ENCODE measurements around the gene KCNAB1.

DNA sequence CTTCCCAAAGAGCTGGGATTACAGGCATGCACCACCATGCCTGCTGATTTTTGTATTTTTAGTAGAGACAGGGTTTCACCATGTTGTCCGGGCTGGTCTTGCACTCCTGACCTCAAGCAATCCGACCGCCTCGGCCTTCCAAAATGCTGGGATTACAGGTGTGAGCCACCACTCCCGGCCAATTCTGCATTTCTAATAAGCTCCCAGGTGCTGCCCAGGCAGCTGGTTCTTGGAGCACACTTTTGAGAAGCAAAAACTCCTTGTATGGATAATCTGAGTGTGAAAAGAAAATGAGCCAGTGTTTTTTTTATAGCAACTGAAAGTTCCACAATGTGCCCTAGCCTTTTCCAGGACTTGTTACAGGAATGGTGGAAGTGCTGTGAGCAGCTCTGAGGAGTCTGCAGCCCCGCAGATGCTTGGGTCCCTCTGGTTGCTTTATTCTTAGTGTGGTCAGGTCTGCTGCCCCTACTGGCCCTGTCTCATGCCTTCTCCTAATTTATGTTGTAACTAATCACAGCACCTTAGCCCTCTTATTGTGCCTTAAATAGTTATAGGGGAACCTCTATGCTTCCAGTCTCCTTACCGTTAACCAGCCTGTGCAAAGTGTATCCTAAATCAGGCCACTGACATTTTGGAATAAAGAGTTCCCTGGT is 13.5 kb upstream of the KCNAB1 start:
- no peak for TF ChIP-seq RAD21 (IDR thresholded peaks at IDR 0.05)
- no peak for TF ChIP-seq YY1 (IDR thresholded peaks at IDR 0.05)
- no peak for TF ChIP-seq GABPA (IDR thresholded peaks at IDR 0.05 in 1 of 2, conservative IDR thresholded peaks at IDR 0.05 in 1 of 2)
- TF ChIP-seq, protein P1, sequence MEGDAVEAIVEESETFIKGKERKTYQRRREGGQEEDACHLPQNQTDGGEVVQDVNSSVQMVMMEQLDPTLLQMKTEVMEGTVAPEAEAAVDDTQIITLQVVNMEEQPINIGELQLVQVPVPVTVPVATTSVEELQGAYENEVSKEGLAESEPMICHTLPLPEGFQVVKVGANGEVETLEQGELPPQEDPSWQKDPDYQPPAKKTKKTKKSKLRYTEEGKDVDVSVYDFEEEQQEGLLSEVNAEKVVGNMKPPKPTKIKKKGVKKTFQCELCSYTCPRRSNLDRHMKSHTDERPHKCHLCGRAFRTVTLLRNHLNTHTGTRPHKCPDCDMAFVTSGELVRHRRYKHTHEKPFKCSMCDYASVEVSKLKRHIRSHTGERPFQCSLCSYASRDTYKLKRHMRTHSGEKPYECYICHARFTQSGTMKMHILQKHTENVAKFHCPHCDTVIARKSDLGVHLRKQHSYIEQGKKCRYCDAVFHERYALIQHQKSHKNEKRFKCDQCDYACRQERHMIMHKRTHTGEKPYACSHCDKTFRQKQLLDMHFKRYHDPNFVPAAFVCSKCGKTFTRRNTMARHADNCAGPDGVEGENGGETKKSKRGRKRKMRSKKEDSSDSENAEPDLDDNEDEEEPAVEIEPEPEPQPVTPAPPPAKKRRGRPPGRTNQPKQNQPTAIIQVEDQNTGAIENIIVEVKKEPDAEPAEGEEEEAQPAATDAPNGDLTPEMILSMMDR (IDR thresholded peaks at IDR 0.05; ENCODE audit: low read depth, low read length, missing input control), result no peak
- TF ChIP-seq, protein P2, sequence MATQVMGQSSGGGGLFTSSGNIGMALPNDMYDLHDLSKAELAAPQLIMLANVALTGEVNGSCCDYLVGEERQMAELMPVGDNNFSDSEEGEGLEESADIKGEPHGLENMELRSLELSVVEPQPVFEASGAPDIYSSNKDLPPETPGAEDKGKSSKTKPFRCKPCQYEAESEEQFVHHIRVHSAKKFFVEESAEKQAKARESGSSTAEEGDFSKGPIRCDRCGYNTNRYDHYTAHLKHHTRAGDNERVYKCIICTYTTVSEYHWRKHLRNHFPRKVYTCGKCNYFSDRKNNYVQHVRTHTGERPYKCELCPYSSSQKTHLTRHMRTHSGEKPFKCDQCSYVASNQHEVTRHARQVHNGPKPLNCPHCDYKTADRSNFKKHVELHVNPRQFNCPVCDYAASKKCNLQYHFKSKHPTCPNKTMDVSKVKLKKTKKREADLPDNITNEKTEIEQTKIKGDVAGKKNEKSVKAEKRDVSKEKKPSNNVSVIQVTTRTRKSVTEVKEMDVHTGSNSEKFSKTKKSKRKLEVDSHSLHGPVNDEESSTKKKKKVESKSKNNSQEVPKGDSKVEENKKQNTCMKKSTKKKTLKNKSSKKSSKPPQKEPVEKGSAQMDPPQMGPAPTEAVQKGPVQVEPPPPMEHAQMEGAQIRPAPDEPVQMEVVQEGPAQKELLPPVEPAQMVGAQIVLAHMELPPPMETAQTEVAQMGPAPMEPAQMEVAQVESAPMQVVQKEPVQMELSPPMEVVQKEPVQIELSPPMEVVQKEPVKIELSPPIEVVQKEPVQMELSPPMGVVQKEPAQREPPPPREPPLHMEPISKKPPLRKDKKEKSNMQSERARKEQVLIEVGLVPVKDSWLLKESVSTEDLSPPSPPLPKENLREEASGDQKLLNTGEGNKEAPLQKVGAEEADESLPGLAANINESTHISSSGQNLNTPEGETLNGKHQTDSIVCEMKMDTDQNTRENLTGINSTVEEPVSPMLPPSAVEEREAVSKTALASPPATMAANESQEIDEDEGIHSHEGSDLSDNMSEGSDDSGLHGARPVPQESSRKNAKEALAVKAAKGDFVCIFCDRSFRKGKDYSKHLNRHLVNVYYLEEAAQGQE (IDR thresholded peaks at IDR 0.05), result no peak
- TF ChIP-seq, protein P3, sequence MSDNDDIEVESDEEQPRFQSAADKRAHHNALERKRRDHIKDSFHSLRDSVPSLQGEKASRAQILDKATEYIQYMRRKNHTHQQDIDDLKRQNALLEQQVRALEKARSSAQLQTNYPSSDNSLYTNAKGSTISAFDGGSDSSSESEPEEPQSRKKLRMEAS (IDR thresholded peaks at IDR 0.05), result no peak
- TF ChIP-seq TAF1 (conservative IDR thresholded peaks at IDR 0.05), result no peak
- TF ChIP-seq SP1 (IDR thresholded peaks at IDR 0.05), result no peak
- TF ChIP-seq NR2F2 (IDR thresholded peaks at IDR 0.05), result no peak
- TF ChIP-seq, protein P4, sequence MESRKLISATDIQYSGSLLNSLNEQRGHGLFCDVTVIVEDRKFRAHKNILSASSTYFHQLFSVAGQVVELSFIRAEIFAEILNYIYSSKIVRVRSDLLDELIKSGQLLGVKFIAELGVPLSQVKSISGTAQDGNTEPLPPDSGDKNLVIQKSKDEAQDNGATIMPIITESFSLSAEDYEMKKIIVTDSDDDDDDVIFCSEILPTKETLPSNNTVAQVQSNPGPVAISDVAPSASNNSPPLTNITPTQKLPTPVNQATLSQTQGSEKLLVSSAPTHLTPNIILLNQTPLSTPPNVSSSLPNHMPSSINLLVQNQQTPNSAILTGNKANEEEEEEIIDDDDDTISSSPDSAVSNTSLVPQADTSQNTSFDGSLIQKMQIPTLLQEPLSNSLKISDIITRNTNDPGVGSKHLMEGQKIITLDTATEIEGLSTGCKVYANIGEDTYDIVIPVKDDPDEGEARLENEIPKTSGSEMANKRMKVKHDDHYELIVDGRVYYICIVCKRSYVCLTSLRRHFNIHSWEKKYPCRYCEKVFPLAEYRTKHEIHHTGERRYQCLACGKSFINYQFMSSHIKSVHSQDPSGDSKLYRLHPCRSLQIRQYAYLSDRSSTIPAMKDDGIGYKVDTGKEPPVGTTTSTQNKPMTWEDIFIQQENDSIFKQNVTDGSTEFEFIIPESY (IDR thresholded peaks at IDR 0.05), result no peak
- TF ChIP-seq HNF4A (conservative IDR thresholded peaks at IDR 0.05), result no peak
- TF ChIP-seq RXRA (IDR thresholded peaks at IDR 0.05), result no peak

All from liver (tissue), 3 donors.